ENCODE data around the gene SKOR2.
"Not testable (repeated sequence)": the region's sequence is repeated elsewhere in the genome, so short reads cannot be mapped to it uniquely, and the experiment has no call there.

SKOR2 gene

GRCh38 chr18:47195961-47196360 is 55.5 kb downstream of the SKOR2 start:
- DNase-seq, result not testable (repeated sequence)

DNA sequence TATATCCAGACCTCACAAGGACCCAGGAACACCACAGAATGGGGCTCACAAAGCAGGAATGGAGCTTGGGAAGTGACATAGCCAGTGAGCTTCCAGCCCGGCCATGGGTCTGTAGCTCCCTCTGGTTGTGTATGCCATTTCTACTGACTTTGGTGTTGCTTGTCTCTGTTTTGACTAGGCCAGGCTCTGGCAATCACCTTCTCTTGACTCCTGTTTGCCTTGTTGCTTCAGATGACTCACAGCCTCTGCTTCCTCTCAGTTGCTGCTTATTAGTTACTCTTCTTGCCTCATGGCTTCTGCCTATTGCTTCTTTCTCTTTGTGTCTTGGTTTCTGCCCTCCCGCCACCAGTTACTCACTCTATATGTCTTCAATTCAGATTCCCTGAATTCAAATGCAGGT is 59.5 kb downstream of the SKOR2 start:
- no peak for DNase-seq

DNA sequence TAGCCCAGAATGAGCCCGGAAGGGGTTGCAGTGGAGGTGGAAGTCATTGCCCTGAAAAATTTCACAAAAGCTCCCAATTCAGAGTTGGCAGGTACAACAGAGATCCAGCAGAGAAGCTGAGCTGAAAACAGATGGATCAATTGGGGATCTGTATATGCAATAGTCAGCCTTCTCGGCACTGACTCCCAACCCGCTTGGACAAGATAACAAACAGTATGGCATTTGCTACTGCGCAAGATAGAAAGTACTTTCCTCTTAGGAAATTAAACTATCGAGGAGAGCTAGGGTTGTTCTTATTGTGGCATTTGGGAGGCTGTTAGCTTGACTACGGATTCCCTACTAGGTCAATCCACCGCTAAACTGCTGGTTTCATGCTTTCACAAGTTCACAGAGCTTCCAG is 63.7 kb downstream of the SKOR2 start:
- DNase-seq, result no peak

DNA sequence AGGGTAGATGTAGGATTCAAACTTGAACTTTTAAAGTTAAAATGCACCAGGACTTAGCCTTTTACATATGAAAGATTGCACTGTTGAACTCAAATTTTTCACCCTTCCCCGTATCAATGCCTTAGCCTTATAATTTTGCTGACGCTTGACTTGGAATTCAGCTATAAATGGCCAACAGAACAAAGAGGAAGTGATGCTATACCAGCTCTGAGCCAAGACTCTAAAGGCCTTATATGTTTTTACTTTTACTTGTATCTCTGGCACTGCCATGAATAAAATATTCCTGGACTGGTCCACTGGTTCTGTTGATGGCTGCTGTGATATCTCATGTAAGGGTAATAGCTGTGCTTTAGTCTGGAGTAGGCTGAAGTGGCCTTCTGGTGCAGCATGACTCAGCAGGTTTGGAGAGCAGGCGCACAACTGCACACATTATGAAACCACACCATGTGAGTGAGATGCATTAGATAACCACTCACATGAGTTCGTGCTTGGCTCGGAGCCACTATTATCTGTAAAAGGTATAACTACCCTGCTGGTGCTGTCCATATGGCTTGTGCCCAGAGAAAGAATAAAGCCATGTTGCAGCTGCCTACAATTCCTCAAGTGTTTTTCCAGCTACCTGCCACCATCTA is 66.9 kb downstream of the SKOR2 start:
- no peak for DNase-seq

DNA sequence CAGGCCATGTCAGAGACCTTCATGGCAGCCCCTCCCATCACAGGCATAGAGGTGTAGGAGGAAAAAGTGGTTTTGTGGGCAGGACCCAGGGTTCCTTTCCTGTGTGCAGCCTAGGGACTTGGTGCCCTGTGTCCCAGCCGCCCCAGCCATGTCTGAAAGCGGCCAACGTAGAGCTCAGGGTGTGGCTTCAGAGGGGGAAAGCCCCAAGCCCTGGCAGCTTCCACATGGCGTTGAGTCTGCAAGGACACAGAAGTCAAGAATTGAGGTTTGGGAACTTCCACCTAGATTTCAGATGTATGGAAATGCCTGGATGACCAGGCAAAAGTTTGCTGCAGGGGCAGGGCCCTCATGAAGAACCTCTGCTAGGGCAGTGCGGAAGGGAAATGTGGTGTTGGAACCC is 69.3 kb downstream of the SKOR2 start:
- DNase-seq, result not testable (repeated sequence)

- DNase-seq, result no peak
These were observed 70.7 kb downstream of the SKOR2 start for GRCh38 chr18:47180765-47181164.

- DNase-seq, result no peak
These were observed 71.9 kb downstream of the SKOR2 start for GRCh38 chr18:47179520-47179919.

- peak; percentile 83 to 88 for DNase-seq
These were observed 75.4 kb downstream of the SKOR2 start, which contains the start of gene IER3IP1 for GRCh38 chr18:47175898-47176575. Gene IER3IP1, minus strand, starts transcription at chr18:47176364. Its CDS starts 87 bp downstream, at chr18:47176277.

GRCh38 chr18:47175283-47175897 is 76.1 kb downstream of the SKOR2 start:
- DNase-seq, result no peak

GRCh38 chr18:47174545-47175116 is 76.8 kb downstream of the SKOR2 start:
- no peak for DNase-seq

DNA sequence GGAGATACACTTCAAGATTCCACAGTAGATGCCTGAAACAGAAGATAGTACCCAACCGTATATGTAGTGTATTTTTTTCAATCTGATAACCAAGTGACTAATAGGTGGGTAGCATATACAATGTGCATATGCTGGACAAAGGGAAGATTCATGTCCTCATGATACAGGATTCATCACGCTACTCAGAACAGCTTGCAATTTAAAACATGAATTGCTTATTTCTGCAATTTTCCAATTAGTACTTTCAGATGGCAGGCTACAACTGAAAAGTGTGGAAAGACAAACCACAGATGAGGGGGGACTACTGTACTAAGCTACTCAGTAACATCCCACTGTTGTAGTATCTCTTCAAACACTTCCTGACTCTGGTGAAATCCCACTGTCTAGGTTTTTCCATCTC is 79.0 kb downstream of the SKOR2 start:
- DNase-seq, result no peak

- no peak for DNase-seq
These were observed 82.5 kb downstream of the SKOR2 start for GRCh38 chr18:47168913-47169312.

DNA sequence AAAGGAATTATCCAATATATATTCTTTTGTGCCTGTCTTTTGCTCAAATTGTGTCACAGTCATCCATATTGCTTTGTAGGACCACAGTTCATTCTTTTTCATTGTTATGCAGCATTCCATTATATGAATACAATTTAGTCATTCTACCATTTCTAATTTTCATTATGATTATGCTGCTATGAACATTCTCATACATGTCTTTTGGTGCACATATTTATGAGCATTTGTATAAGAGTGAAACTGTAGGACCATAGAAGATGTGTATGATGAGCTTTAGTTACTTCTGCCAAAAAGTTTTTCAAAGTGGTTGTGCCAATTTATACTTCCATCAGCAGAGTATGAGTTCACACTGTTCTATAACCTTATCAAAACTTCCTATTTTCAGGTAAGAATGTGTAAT is 83.0 kb downstream of the SKOR2 start:
- DNase-seq, result no peak

DNA sequence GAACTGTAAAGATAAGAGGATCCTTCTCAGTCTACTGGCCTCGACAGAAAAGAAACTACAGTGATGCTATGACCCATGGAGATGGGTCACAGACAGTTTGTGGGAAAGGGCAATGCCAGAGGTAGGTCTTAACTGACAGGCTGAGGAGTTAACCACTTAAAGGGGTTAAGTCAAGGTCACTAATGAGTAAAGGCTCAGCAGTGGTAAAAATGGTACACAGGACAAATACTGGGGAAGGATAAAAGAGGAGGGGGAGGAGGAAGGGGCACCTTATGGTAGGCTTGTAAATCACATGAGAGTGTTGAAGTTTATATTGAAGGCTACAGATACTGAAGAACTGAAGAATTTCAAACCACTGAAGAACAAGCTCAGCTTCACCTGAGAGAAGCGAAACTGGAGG is 85.2 kb downstream of the SKOR2 start:
- no peak for DNase-seq

GRCh38 chr18:47163241-47163640 is 88.2 kb downstream of the SKOR2 start:
- DNase-seq, result no peak

GRCh38 chr18:47160256-47160655 is 91.2 kb downstream of the SKOR2 start:
- no peak for DNase-seq

GRCh38 chr18:47158404-47158803 is 93.1 kb downstream of the SKOR2 start:
- DNase-seq, result not testable (repeated sequence)
